ENCODE results near the gene MARCHF3.

MARCHF3 gene

DNA sequence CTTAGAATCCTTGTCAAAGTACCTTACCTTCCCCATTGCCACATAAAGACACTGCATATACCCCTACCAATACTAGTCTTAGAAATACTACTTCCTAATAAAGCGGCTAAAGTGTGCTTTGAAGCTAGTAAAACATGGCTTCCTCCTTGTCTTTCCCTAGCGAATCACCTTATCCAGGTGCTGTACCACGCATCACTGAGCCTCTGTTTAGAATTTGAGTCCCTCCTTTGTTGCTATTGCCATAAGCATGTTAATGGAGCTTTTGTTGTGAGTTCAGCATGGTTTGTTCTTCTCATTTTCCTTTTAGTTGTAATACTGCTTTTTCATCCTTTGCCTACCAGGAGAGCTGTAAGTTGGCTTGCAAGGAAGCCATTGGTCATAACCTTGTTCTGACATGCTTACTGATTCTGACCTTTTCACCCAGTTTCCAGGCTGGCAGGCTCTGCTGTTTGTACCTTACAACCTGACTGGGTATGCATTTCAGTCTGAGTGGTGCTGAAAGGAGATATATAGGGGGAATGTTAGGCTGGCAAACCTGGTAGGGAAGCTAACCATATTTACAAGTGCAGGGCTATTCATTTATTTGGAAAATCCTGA is 203.6 kb downstream of the MARCHF3 start:
- no peak for TF ChIP-seq MYC (IDR thresholded peaks at IDR 0.05; ENCODE audit: low read depth, low read length)
- TF ChIP-seq, protein P1, sequence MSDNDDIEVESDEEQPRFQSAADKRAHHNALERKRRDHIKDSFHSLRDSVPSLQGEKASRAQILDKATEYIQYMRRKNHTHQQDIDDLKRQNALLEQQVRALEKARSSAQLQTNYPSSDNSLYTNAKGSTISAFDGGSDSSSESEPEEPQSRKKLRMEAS (IDR thresholded peaks at IDR 0.05; ENCODE audit: low read depth, low read length): no peak
- TF ChIP-seq, protein P2, sequence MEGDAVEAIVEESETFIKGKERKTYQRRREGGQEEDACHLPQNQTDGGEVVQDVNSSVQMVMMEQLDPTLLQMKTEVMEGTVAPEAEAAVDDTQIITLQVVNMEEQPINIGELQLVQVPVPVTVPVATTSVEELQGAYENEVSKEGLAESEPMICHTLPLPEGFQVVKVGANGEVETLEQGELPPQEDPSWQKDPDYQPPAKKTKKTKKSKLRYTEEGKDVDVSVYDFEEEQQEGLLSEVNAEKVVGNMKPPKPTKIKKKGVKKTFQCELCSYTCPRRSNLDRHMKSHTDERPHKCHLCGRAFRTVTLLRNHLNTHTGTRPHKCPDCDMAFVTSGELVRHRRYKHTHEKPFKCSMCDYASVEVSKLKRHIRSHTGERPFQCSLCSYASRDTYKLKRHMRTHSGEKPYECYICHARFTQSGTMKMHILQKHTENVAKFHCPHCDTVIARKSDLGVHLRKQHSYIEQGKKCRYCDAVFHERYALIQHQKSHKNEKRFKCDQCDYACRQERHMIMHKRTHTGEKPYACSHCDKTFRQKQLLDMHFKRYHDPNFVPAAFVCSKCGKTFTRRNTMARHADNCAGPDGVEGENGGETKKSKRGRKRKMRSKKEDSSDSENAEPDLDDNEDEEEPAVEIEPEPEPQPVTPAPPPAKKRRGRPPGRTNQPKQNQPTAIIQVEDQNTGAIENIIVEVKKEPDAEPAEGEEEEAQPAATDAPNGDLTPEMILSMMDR (IDR thresholded peaks at IDR 0.05; ENCODE audit: low read depth, low read length): no peak
- no peak for TF ChIP-seq POLR2A (IDR thresholded peaks at IDR 0.05; ENCODE audit: extremely low read depth, insufficient read length)
- no peak overlapping the region for H3K4me3 ChIP-seq (ENCODE audit: low read depth, low read length)
- DNase-seq (ENCODE audit: low read depth): no peak

DNA sequence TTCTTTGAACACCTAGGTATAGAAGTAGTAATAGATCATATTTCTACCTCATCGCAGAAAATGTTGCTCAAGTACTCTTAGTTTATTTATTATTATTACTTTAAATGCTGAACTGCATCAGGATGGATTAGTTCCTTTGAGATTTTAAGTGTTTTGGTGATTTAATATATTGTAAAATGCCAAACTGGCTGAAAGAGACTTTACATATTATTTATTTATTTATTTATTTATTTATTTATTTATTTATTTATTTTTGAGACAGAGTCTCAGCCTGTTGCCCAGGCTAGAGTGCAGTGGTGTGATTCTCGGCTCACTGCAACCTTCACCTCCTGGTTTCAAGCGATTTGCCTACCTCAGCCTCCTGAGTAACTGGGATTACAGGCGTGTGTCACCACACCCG is 211.1 kb downstream of the MARCHF3 start:
- H3K4me3 ChIP-seq (ENCODE audit: low read depth, low read length): no peak overlapping the region
- TF ChIP-seq MYC (IDR thresholded peaks at IDR 0.05; ENCODE audit: low read depth, low read length): no peak
- no peak for TF ChIP-seq POLR2A (IDR thresholded peaks at IDR 0.05; ENCODE audit: extremely low read depth, insufficient read length)
- TF ChIP-seq, protein P2 (IDR thresholded peaks at IDR 0.05; ENCODE audit: low read depth, low read length): no peak
- TF ChIP-seq, protein P1 (IDR thresholded peaks at IDR 0.05; ENCODE audit: low read depth, low read length): no peak
- no peak for DNase-seq (ENCODE audit: low read depth)

DNA sequence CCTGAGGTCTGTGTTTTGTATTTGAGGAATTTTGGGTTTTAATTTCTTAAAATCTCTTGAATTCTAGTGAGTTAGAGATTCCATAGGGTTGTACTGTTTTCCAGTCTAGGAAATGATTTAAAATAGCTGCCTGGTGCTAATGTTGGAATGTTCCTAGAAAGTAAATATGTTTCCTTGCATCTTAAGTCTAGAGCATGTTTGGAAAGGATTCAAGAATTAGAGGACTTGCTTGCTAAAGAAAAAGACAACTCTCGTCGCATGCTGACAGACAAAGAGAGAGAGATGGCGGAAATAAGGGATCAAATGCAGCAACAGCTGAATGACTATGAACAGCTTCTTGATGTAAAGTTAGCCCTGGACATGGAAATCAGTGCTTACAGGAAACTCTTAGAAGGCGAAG is 211.6 kb downstream of the MARCHF3 start:
- TF ChIP-seq POLR2A (IDR thresholded peaks at IDR 0.05; ENCODE audit: extremely low read depth, insufficient read length) (no peak), MYC (IDR thresholded peaks at IDR 0.05; ENCODE audit: low read depth, low read length) (no peak)
- TF ChIP-seq, protein P1 (IDR thresholded peaks at IDR 0.05; ENCODE audit: low read depth, low read length): no peak
- TF ChIP-seq, protein P2 (IDR thresholded peaks at IDR 0.05; ENCODE audit: low read depth, low read length): no peak
- no peak overlapping the region for H3K4me3 ChIP-seq (ENCODE audit: low read depth, low read length)
- no peak for DNase-seq (ENCODE audit: low read depth)

Measured in NB4 (cell line).